GM18873 (cell line): ENCODE data around the gene SV2A.
"Not testable (repeated sequence)": the region's sequence is repeated elsewhere in the genome, so short reads cannot be mapped to it uniquely, and the experiment has no call there.

Experiments used
- ATAC-seq: cut with Tn5 transposase; IDR thresholded peaks from one replicate; pipeline ENCODE4 v1.9.1; 2021; ENCODE audit warnings: mild to moderate bottlenecking, moderate library complexity, moderate number of reproducible peaks; ENCODE audit not compliant: unreplicated experiment, low FRiP score

The SV2A gene, protein sequence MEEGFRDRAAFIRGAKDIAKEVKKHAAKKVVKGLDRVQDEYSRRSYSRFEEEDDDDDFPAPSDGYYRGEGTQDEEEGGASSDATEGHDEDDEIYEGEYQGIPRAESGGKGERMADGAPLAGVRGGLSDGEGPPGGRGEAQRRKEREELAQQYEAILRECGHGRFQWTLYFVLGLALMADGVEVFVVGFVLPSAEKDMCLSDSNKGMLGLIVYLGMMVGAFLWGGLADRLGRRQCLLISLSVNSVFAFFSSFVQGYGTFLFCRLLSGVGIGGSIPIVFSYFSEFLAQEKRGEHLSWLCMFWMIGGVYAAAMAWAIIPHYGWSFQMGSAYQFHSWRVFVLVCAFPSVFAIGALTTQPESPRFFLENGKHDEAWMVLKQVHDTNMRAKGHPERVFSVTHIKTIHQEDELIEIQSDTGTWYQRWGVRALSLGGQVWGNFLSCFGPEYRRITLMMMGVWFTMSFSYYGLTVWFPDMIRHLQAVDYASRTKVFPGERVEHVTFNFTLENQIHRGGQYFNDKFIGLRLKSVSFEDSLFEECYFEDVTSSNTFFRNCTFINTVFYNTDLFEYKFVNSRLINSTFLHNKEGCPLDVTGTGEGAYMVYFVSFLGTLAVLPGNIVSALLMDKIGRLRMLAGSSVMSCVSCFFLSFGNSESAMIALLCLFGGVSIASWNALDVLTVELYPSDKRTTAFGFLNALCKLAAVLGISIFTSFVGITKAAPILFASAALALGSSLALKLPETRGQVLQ

GRCh38 chr1:149917571-149918144 is at the start of gene SV2A:
SV2A (minus strand) TSS chr1:149917844; CDS start chr1:149913840, 4,004 bp downstream.
- no peak for ATAC-seq

GRCh38 chr1:149967041-149967440 is 49.4 kb upstream of the SV2A start:
- no peak for ATAC-seq

- no peak for ATAC-seq
Measured at GRCh38 chr1:149966405-149966804, 48.8 kb upstream of the SV2A start.

DNA sequence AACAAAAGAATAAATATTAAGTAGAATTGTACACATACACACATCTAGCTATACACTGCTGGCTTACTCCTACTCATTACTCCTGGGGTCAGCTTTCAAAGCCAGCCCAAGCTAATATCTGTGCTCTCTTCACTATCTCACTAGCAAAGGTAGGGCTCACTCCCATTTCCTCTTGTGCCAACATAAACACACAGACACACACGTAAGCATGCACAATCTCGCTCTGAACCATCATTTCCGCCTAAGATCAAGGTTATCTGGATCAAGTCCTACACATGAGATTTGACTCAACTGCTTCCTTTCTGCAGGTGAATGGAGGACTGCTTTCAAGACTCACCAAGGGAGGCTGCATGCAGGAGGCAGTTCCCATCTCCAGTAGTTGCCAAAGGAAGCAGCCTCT is 47.8 kb upstream of the SV2A start:
- no peak for ATAC-seq

DNA sequence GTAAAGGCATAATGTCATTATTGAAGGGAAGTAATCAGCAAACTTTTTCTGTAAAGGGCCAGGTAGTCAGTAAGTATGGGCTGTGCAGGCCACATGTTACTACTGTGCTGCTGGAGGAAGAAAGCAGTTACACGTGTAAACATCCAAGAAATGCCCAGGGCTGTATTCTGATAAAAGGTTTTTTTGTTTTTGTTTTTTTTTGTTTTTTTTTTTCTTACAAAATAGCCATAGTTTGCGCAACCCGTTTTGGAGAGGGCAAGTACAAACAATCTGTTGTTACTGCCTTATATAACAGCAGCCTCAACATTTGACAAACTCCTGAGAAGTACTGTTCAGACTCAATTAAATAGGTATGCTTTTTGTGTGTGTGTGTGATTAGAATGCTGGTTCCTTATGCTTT is 45.7 kb upstream of the SV2A start:
- ATAC-seq = no peak

GRCh38 chr1:149962736-149963135 is 45.1 kb upstream of the SV2A start:
- no peak for ATAC-seq

- no peak for ATAC-seq
Measured at GRCh38 chr1:149962039-149962647, 44.5 kb upstream of the SV2A start.

DNA sequence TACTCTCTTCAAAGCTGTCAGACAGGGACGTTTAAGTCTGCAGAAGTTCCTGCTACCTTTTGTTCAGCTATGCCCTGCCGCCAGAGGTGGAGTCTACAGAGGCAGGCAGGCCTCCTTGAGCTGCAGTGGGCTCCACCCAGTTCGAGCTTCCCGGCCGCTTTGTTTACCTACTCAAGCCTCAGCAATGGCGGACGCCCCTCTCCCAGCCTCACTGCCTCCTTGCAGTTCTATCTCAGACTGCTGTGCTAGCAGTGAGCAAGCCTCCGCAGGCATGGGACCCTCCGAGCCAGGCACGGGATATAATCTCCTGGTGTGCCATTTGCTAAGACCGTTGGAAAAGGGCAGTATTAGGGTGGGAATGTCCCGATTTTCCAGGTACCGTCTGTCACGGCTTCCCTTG is 39.9 kb upstream of the SV2A start:
- ATAC-seq = not testable (repeated sequence)

GRCh38 chr1:149949911-149950310 is 32.3 kb upstream of the SV2A start:
- ATAC-seq = no peak

- ATAC-seq = no peak
Measured at GRCh38 chr1:149945206-149945605, 27.6 kb upstream of the SV2A start.

- no peak for ATAC-seq
Measured at GRCh38 chr1:149942885-149943284, 25.2 kb upstream of the SV2A start.

- no peak for ATAC-seq
Measured at GRCh38 chr1:149942207-149942606, 24.6 kb upstream of the SV2A start.

DNA sequence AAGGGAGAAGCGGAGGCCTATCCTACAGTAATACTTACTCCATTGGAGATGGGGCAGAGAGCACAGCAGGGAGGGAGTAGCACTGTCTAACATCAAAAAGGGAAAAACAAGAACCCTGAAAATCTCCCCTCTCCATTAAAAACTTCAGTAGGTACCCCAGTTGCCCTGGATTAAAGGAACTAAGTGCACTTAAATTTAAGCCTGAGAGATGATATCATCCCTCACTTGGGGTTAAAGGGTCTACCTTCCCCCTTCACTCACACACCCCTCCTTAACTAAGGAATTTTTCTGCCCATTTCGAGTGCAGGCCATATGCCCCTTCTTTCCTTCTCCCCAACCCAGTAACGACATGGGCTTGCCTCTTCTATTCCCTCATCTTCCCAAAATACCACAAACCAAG is 22.8 kb upstream of the SV2A start:
- ATAC-seq = no peak

- not testable (repeated sequence) for ATAC-seq
Measured at GRCh38 chr1:149938668-149939003, 21.0 kb upstream of the SV2A start.

DNA sequence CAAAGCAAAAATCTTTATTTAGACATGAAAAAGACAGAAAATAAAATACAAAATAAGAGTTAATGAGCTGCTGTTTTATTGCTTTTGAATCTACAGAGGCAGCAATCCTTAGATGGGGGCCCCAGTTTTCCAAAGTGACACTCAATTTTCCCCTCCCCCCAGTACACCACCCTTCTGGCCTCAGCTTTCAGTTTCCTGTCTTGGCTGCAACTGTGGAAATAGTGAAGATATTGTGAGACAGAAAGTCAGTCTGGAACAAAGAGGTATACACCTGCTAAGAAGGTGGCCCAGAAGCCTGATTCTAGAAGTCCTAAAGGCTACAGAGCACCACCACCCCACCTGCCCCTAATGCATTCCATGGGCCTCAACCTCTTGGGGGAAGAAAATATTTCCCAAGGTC is 20.1 kb upstream of the SV2A start:
- no peak for ATAC-seq

DNA sequence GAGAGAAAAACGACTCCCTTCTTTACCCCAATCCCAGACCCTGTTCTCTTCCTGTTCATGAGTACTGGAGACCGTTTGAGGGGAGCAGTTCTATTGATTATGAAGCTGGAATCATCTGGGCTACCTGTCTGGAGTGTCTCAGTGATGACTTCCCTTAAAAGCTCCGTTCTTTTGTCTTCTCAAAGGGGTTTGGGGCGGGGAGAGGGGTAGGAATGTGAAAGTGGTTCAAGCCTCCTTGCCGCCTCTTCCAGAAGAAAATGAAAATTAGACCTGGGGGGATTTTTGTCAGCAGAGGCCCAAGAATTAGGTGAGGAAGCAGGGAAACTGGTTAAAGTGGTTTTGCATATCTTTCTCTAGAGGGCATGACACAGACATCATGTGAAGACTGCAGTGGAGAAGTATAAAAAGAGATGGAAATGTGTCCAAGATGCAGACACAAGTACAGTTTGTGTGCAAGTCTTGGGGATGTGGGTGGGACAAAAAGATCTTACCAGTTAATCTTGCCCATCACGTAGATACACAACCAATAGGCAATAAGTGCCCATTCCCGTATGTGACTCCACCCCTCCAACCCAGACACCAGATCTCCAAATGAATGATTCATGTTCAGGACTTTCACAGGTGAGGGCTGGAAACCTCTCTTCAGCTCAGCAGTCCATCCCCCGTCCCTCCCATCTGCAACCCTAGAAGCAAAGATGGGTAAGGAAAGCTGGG is 19.5 kb upstream of the SV2A start:
- ATAC-seq = no peak

- no peak for ATAC-seq
Measured at GRCh38 chr1:149936170-149936991, 18.7 kb upstream of the SV2A start, which contains the start of gene MTMR11. MTMR11 (minus strand) TSS chr1:149936879; CDS start chr1:149936647, 232 bp downstream.

GRCh38 chr1:149934356-149934755 is 16.7 kb upstream of the SV2A start:
- ATAC-seq = no peak

- no peak for ATAC-seq
Measured at GRCh38 chr1:149933208-149933607, 15.6 kb upstream of the SV2A start.

DNA sequence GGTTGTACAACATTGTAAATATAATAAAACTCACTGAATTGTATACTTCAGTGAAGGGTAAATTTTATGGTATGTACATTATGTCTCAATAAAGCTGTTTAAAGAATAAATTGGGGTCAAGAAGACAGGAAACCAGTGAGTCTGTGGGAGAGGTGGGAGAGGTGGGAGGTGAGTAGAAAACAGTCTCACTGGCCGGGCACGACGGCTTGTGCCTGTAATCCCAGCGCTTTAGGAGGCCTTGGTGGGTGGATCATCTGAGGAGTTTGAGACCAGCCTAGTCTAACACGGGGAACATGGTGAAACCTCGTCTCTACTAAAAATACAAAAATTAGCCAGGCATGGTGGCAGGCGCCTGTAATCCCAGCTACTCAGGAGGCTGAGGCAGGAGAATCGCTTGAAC is 14.8 kb upstream of the SV2A start:
- no peak for ATAC-seq
